Loucy (cell line): ENCODE results near the gene SLC13A4.

Source experiments
- EZH2phosphoT487 ChIP-seq: fragments of 200-600 bp; IDR thresholded peaks from 2 replicates; pipeline ENCODE4 v1.6.1; 2018; ENCODE audit warnings: antibody characterized with exemption, mild to moderate bottlenecking, moderate library complexity, borderline replicate concordance
- TF ChIP-seq, protein P1 (sequence below): fragments of 200-600 bp; sonication (generic); conservative IDR thresholded peaks from 2 replicates; pipeline ENCODE4 v1.5.1; 2014; ENCODE audit warnings: mild to moderate bottlenecking, antibody characterized with exemption, low read length

DNA sequence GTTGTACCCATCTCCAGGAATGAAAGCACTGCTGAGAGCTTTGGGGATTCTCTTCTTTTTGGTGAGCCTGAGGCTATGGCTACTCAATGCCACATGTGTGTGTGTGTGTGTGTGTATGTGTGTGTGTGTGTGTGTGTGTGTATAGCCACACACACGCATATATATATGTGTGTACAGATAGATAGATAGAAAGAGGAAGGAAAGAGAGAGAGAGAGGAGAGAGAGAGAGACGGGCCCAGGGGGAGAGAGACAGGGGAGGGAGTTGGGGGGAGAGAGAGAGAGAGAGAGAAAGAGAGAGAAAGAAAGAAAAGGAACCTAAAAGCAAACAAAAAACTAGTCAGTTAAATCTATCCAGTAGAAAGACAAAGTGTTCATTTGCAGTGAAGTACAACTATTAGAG lies 8.3 kb downstream of the SLC13A4 start:
- no peak for TF ChIP-seq EZH2phosphoT487
- TF ChIP-seq, protein P1, sequence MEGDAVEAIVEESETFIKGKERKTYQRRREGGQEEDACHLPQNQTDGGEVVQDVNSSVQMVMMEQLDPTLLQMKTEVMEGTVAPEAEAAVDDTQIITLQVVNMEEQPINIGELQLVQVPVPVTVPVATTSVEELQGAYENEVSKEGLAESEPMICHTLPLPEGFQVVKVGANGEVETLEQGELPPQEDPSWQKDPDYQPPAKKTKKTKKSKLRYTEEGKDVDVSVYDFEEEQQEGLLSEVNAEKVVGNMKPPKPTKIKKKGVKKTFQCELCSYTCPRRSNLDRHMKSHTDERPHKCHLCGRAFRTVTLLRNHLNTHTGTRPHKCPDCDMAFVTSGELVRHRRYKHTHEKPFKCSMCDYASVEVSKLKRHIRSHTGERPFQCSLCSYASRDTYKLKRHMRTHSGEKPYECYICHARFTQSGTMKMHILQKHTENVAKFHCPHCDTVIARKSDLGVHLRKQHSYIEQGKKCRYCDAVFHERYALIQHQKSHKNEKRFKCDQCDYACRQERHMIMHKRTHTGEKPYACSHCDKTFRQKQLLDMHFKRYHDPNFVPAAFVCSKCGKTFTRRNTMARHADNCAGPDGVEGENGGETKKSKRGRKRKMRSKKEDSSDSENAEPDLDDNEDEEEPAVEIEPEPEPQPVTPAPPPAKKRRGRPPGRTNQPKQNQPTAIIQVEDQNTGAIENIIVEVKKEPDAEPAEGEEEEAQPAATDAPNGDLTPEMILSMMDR = no peak
